Coronary artery (tissue), 2 donors: Measurements from ENCODE around the gene VPS39.

Experiments used
- DNase-seq: peaks from one replicate; pipeline ENCODE4 v3.0.0-alpha.2; 2017; ENCODE audit warnings: low spot score
- H3K27ac ChIP-seq, 2 donors: fragments of 200-600 bp; sonication (generic); one replicate each; pipeline ENCODE4 v1.5.1; 2016 to 2019
- H3K4me3 ChIP-seq: fragments of 200-600 bp; sonication (generic); 2 replicates; pipeline ENCODE4 v1.5.1; 2016; ENCODE audit warnings: mild to moderate bottlenecking, moderate library complexity
- TF ChIP-seq, protein P1 (sequence below): fragments of 200-600 bp; sonication (generic); IDR thresholded peaks from one replicate; pipeline ENCODE4 v1.5.1; 2019; ENCODE audit warnings: antibody characterized with exemption

VPS39 gene

GRCh38 chr15:42147431-42147735 is 60.7 kb downstream of the VPS39 start:
- DNase-seq: peak; percentile 49
- TF ChIP-seq, protein P1, sequence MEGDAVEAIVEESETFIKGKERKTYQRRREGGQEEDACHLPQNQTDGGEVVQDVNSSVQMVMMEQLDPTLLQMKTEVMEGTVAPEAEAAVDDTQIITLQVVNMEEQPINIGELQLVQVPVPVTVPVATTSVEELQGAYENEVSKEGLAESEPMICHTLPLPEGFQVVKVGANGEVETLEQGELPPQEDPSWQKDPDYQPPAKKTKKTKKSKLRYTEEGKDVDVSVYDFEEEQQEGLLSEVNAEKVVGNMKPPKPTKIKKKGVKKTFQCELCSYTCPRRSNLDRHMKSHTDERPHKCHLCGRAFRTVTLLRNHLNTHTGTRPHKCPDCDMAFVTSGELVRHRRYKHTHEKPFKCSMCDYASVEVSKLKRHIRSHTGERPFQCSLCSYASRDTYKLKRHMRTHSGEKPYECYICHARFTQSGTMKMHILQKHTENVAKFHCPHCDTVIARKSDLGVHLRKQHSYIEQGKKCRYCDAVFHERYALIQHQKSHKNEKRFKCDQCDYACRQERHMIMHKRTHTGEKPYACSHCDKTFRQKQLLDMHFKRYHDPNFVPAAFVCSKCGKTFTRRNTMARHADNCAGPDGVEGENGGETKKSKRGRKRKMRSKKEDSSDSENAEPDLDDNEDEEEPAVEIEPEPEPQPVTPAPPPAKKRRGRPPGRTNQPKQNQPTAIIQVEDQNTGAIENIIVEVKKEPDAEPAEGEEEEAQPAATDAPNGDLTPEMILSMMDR: no peak
- Histone ChIP-seq H3K27ac (no peak overlapping the region), H3K4me3 (no peak overlapping the region)

GRCh38 chr15:42146551-42147430 is 61.3 kb downstream of the VPS39 start:
- Histone ChIP-seq H3K4me3 (no peak overlapping the region), H3K27ac (no peak overlapping the region)
- DNase-seq: peak; percentile 21
- TF ChIP-seq, protein P1: no peak

DNA sequence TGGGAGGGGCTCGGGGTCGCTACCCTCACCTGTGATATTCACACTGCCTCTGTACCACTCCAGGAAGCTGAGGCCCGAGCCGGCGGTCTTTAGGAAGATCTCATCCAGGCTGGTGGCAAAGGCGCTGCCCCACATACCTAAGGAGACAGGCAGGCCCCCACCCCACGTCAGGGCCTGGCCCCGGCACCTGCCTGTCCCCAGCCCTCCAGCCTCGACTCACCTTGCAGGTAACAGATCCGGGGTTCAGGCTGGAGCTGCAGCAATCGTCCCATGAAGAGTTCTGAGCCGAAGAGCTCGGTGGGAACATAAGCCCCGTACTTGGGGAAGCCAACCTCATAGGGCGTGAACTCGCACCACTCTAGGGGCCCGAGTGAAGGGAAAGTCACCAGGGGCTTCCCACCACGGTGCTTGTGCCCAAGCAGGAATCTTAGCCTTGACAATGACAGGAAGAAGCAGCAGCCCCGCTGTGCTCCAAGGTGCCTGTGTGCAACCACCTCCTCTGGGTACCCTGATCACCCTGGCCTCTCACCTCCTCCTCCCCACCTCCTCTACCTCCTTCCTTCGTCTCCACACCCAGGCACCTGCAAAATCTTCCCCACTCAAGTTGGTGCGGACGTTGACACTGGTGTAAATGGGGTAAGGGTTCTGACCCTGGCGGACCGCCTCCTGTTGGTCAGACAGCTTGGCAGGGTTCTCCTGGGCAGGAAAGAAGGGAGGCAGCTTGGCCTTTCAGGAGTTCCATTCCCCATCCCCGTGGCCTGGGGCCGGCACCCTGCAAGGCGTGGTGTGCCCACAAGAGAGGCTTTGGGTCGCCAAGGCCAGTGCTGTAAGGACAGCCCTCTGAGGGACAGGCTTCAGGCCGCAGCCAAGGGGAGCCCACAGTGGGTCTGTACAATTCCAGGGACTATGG is 62.3 kb downstream of the VPS39 start:
- Histone ChIP-seq H3K4me3 (no peak overlapping the region), H3K27ac (no peak overlapping the region)
- TF ChIP-seq, protein P1: no peak
- DNase-seq: peak; percentile 52

DNA sequence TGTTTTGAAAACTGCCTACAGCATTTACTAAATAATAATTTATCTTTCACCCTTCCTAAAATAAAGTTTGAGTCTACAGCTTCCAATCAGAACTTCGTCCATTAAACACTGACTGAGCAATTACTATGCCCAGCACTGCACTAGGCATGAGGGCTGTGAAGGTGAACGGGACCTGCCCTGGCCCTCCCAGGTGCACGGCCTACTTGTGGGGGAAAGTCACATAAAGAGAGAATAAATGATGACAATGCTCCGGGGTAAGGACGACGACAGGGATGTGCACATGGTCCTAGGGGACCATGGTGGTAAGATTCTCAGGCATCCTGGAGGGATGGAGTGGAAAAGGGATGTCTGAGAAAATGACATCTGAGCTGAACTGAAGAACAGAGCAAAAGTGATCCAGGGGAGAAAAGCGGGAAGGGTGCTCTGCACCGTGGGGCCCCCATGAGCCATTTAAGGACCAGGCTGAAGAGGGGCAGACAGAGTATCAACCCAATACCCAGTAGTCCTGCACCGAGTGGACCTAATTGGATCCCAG is 63.2 kb downstream of the VPS39 start:
- peak; percentile 49 for DNase-seq
- no peak overlapping the region for H3K27ac ChIP-seq
- H3K4me3 ChIP-seq: no peak overlapping the region
- TF ChIP-seq, protein P1: no peak

DNA sequence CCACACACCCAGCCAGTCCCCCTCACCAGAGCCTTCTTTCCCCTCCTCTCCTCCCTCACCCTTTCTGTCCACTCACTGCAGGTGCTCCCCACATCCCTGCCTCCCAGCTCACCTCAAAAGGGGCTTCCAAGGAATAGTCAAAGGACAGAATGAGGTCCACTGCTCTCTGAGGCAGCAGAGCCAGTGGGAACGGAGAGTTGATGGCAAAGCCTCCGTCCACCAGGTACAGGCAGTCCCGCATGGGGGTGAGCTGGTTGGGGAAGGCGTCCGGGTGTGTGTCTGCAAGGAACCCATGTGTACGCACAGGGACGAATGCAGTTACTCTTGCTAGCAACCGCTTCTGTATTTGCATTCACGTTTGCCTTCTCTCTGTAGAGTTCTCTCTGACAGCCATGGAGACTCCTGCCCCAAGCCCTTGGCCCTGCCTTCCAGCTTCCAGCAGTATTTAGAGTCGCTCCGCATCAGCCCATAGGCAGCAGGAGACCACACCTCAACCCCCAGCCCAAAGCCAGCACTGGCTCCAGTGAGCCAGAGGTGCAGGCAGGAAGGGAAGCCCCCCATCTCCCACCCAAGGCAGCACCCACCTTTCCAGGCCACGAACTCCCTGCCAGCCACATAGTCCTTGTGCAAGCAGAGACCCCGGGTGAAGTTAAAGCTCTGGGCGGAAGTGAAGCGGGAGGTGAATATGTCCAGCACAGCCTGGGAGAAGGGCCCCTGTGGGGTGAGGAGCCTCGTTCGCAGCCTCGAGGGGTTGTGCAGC is 64.1 kb downstream of the VPS39 start:
- DNase-seq: no peak

DNA sequence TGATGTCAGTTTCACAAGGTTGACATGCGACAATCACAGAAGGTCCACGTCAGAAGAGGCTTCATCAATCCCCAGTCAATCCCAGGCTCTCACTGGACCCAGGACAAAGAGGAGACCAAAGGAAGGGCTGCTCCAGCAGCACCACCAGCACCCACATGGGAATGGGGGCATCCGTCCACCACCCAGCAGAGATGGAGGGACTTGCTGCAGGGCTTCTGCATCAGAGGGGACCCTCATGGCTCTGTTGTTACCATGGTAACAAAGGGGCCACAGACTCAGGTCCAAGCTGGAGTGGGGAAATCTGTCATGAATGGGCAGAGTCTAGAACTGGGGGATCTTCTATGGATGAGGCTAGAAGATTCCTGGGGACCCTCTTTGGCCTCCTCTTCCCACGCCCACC is 64.7 kb downstream of the VPS39 start:
- DNase-seq: no peak
- TF ChIP-seq, protein P1: no peak
- no peak overlapping the region for H3K4me3 ChIP-seq

More for the DNA sequence above, 64.1 kb downstream of the VPS39 start:
- H3K4me3 ChIP-seq: no peak overlapping the region
- H3K27ac ChIP-seq: no peak overlapping the region
- TF ChIP-seq, protein P1: no peak

More for the DNA sequence above, 64.7 kb downstream of the VPS39 start:
- no peak overlapping the region for H3K27ac ChIP-seq
